Upper lobe of left lung (tissue), 4 donors: ENCODE data around the gene NBAS.

Source experiments
- CTCF ChIP-seq, 6 experiments: fragments of 450-650 bp in 4 of 6; fragments of 200-600 bp in 2 of 6; sonication (generic) in 2 of 6; IDR thresholded peaks; one replicate each; pipeline ENCODE4 v1.5.1; 2016 to 2019; ENCODE audit warnings: antibody characterized with exemption in 6 of 6
- EP300 ChIP-seq, 4 donors: sonication (generic); formaldehyde crosslinking; IDR thresholded peaks; one replicate each; pipeline ENCODE4 v1.5.1; 2017; ENCODE audit warnings: antibody characterized with exemption in 4 of 4, control low read depth in 2 of 4
- POLR2A ChIP-seq, 4 donors: fragments of 450-650 bp; IDR thresholded peaks; one replicate each; pipeline ENCODE4 v1.5.1; 2016 to 2017; ENCODE audit warnings: antibody characterized with exemption in 4 of 4, mild to moderate bottlenecking in 2 of 4

GRCh38 chr2:15145919-15146318 lies 415.2 kb downstream of the NBAS start:
- TF ChIP-seq CTCF (IDR thresholded peaks at IDR 0.05) (no peak), POLR2A (IDR thresholded peaks at IDR 0.05) (no peak), EP300 (IDR thresholded peaks at IDR 0.05) (no peak)
